HG03521 (cell line): Measurements from ENCODE around the gene DAPK1.

ENCODE experiments used
- ATAC-seq: cut with Tn5 transposase; IDR thresholded peaks from one replicate; pipeline ENCODE4 v1.9.1; 2021; ENCODE audit warnings: mild to moderate bottlenecking, moderate library complexity; ENCODE audit not compliant: unreplicated experiment

DAPK1 gene

DNA sequence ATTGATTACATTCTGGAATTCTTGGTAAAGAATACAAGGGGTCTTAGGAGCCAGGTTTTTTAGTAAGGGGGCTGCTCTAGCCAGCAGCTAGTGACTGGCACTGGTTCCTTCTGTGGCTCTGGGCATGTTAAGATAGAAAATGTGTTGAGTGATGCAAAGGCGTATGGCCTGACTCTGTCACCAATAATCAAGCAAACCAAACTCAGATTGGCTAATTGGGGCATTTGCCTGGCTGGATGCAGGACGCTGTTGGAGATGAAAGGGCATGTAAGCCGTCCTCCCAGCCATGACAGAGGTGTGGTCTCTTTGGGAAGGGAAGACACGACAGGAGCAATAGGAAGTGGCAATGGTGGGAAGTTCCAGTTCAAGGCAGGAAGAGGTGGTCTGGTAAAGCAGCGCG lies 140.6 kb downstream of the DAPK1 start:
- ATAC-seq = no peak

DNA sequence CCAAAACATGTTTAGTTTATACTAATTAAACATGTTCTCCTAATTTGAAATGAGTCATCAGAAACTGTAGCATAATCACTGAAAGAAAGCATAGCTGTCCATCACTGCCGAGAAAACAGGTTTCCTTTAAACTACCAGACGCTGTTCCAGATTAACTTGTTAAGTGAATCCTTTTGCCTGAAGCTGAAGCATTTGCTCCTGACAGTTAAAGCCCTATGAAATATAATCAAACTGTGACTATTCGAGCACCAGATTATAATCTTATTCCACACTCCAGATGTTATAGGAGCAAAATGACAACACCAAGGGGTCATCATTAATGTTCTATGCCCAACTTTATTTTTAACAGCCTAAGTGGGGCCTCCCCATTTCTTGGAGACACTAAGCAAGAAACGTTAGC lies 142.3 kb downstream of the DAPK1 start:
- no peak for ATAC-seq

DNA sequence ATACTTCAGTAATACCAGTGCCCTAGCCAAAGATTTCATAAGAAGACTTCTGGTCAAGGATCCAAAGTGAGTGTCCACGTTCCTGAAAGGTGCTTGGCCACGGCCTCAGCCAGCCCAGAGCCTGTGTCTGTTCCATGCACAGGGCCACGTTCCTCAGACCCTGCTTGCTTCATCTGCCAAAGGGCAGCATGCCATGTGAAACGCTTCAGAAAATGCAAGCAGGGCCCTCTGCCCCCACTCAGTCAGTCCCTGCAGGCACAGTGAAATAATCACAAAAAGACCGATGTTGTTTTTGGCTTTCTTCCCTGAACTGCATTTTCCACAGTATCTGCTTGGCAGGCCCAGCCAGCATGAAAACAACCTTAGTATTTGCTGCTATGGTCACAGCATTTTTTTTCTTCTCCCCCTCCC lies 142.7 kb downstream of the DAPK1 start:
- ATAC-seq = no peak

DNA sequence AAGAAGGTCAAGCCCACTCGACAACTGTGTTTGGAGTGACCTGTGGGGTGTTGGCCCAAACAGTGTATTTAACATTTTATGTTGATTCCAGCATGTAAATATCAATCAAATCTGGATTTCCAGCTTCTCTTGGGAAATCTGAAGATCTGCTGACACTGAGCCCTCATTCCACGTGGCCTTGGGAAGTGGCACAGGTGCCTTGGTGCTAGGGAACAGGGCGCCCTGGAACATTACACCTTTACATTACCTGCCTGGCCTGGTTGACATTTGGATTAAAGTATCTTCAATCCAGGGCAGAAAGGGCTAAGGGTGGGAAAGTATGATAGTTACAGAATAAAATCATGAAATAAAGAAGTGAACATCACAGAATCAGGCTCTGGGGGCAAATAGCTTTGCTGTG lies 143.4 kb downstream of the DAPK1 start:
- no peak for ATAC-seq

DNA sequence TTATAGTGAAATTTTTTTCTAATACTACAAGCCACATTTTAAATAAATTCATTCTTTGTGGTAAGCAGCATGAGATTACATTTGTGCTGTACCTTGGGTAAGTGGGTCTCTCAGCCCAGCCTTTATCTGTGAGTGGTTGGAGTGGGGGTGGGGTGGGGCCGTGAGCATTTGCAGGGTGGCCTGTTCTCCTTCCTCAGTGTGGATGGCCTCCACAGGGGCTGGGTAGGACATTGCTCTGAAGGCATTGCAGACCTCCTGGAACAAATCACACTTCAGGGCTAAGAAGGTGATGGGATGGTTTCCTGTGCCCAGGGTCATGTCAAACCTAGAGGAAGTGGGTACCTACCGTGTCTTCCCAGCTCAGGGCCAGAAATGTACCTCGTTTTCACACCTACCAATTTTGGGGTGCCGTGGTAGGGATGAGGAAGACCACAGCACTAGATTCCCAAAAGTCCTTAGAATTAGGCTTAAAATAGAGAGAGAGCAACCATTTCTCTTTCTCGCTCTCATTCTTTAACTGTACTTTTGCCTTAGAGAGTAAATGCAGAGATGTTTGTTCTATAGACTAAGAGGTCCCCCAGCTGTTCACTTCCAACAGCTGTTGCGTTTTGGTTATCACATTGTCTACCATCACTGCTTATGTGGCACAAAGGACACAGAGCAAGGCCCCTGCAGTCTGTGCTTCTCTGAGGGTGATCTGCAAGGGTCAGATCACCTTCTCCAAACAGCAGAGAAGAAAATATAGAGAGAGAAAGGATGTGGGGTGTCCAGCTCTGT lies 144.9 kb downstream of the DAPK1 start:
- no peak for ATAC-seq

DNA sequence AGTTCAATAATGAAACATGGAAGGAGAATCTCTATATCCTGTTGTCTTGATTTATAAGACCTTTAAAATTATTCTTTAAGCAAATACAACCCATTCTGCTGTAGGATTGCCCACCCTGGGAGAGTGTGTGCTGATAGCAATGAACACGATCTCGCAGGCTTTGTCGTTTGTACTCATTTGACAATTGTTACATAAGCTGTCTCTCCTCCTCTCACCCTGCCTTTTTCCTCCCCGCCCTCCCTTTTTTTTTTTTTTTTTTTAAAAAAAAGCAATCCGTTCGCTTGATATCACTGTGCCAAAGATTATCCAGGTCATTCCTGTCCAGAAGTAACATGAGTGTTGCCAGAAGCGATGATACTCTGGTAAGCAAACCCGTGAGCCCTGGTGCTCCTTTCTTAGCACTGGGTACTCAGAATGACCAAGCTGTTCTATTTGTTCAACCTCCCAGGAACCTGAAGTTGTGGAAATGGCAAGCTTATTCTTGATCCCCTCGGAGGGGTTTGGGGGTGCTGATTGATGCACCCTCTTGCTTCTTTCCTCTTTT lies 145.5 kb downstream of the DAPK1 start:
- ATAC-seq = no peak

DNA sequence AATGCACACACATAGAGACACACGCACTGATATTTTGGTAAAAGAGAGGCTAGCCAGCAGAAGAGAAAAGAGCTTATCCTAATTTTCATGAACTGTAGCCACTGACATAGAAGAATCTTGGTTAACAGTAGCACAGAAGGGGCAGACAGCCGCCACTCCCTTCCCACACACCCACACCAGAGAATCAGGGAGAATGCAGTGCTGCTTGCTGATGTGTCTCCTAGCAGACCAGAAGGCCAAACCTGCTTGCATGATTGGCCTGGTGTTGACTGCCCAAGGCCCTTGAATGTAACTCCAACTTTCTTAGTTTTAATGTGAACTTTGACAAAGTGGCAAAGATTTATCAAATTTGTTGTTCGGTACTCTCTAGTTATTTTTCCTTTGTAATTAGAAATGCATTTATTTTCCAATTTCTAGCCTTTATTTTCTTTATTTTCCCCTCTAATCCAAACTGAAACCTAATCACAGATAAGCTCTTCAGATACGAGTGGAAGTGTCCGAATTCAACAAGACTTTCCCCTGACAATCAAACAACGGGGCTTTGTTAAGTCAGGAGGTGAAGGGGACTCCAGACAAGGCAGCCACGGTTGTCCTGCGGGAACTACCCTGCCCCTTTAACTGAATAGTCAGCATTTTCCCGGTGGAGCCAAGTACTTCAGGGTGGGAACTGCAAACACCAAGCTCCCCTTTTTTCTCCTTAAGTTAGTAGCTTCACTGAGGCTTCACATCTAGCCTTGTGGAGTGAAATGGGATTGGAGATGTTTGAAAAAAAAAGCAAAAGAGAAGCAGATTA lies 146.3 kb downstream of the DAPK1 start:
- ATAC-seq = no peak

DNA sequence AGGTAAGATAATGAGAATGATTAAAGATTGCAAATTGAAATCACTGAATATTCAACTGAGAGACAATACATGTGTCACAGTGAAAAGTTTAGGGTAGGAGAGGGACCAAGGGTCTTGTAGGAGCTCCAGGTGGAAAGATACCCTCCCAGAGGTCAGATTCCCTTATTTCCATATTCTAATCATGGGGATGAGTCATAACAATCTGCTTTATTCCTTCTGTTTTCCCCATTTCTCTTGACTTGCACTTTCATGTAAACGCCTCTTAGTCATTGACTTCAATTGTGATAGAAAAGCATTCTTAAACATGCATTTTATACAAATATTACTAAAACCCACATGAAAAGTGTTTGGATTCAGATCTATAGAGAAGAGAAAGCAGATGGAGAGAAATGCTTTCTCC lies 147.0 kb downstream of the DAPK1 start:
- ATAC-seq = no peak

DNA sequence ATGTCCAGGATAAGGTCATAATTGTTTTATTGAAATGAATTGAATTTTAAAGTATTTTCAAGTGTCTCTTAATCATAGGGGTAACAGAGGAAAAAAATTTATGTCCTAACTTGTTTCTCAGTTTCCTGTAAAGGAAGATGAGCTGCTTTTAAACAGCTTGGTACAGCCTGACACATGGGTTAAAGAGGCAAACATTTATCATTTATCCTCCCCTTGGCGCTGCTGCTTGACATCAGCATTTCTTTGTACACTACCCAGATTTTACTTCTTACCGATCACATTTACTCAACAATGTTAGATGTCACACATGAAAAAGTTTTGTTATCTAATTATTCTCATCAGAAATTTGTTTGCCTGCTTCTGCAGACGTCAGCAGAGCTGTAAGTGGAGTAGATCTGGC lies 148.9 kb downstream of the DAPK1 start:
- ATAC-seq = no peak

DNA sequence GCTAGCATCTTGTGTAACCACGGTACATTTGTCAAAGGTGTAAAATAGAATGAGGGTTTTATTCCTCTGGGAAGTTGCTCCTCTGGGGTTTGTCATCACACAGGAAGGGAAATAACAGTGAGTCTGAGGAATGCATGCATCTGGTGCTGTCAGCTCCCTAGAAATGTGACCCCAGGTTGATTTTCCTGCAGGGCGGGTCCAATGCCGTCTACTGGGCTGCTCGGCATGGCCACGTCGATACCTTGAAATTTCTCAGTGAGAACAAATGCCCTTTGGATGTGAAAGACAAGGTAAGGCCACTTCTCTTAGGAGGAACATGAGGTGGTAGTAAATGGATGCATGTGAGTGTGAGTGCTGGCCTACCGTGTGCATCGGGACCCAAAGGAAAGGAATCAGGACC lies 149.4 kb downstream of the DAPK1 start:
- ATAC-seq = no peak

DNA sequence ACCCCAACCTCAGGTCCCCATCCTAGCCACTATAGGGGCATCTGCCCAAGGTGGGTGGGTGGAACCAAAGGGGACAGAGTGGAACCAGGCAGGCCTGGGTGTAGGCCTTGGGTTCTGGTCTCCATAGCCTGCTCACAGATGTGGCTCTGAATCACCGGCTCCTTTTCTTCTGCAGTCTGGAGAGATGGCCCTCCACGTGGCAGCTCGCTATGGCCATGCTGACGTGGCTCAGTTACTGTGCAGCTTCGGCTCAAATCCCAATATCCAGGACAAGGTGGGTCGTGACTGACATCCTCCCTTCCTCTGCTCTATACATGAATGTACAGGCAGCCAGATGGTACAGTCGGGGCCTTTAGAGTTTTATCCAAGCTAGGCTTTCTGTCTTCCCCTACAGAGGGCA lies 150.9 kb downstream of the DAPK1 start:
- ATAC-seq = no peak

DNA sequence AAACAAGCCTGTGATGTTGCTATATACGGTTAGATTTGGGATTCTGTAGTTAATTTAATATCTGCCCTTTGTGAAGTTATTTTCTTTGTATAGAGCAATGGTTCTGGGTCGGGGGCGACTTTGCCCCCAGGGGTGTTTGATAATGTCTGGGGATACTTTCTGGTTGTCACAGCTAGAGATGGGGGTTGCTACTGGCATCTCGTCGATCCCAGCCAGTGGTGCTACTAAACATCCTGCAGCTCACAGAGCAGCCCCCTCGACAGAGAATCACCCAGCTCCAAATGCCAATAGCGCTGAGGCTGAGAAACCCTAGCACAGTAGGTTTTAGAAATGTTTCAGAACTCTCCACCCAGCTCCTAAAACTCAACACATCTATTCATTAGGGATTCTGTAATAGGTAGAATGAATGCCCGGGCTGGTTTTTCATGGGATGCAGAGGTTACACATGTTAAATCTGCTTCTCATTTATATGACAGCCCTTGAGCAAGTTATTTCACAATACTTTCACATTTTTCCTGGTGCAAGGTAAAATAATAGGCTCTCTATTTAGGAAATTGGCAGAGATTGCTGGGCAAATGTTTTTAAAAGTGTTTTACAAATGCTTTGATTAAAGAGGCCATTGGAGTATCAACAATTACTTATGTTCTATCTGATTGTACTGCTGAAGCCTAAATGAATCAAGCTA lies 153.1 kb downstream of the DAPK1 start:
- no peak for ATAC-seq

DNA sequence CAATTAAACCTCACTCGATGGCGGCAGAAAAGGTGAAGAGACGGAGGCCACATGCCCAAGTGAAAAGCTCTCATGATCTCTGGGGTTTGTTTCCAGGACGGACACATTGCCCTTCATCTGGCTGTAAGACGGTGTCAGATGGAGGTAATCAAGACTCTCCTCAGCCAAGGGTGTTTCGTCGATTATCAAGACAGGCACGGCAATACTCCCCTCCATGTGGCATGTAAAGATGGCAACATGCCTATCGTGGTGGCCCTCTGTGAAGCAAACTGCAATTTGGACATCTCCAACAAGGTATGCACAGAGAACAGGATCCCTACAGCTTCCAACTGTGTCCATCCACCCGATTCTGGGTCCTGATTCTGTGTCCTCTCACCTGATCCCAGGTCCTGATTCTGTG lies 153.8 kb downstream of the DAPK1 start:
- no peak for ATAC-seq

DNA sequence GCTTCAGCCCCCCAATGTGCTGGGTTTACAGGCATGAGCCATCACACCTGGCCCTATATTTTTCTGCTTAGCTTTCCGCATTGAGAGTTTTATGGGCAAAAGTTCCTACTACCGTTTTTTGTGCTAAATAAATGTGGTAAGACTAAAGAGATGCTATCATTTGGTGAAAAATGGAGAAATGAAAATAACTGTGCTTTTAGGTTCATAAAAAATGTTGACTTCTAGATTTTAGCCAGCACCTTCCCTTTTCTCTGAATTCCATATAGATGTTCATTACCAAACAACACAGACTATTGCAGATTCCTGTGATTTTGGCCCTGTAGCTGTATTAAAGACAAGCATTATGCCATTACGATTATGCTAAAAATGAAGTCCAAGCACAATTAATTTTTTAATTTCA lies 156.3 kb downstream of the DAPK1 start:
- no peak for ATAC-seq

DNA sequence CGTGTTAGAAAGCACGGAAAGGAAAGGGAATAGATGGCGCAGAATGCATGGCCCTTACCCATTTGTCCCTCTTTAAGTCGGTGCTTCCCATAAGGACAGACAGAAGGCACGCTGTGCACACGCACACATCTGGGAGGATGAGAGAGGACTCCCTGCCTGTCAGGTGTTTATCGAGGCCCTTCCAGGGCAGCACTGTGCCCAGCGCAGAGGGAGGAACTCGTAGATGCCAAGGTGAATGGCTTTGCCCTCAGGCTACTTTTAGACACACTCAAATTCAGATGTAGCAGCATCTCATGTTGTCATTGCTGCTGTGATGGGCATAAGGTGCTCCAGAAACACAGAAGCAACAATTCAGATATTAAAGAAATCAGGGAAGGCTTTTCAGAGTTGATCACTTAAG lies 158.1 kb downstream of the DAPK1 start:
- no peak for ATAC-seq

DNA sequence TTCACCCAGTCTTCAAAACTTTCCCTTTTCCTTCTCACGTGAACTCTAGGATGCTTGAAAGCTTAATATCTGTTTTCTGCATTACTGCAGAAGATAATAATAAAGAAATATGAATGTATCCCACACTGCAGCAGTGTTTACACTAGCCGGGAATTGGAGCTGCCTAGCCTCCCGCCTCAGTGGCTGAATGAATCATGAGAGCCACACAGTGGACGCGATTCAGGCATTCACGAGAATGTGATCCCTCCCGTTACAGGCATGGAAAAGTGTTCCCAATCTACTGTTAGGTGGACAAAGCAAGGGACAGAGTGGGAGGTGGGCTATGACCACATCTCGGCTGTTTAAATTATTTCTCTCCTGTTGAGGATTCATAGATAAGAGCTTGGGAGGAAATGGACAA lies 158.8 kb downstream of the DAPK1 start:
- ATAC-seq = no peak

DNA sequence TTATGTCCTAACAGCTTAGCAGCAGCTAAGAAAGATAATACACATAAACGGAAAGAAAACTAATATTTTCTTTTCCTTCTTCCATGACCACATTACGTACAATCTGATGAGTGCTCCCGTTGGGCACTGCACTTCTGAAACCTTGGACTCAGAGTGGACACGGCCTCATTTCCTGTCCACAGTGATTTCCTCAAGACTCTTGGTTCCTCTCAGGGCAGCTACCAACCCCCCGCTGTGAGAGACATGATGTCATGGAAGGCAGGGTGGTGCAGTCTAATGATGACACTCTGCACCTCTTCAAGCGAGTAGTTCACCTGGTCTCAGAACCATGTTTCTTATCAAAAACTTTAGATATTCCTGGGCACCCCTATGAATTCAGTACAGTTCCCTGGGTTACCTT lies 159.5 kb downstream of the DAPK1 start:
- no peak for ATAC-seq

DNA sequence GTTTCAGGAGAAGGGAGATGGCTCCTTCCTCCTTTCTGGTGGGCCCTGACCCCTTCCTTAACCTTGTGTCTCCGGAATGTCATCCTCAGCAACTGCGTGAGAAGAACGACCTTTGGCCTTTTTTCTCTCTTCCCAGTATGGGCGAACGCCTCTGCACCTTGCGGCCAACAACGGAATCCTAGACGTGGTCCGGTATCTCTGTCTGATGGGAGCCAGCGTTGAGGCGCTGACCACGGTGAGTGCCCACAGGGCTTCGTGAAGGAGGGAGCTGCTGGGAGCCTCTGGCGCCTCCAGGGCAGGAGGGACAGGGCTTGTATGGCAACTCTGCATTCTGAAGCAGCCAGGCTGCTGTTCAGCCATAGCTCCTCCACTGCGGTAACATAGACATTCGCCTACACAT lies 160.2 kb downstream of the DAPK1 start:
- ATAC-seq = no peak

DNA sequence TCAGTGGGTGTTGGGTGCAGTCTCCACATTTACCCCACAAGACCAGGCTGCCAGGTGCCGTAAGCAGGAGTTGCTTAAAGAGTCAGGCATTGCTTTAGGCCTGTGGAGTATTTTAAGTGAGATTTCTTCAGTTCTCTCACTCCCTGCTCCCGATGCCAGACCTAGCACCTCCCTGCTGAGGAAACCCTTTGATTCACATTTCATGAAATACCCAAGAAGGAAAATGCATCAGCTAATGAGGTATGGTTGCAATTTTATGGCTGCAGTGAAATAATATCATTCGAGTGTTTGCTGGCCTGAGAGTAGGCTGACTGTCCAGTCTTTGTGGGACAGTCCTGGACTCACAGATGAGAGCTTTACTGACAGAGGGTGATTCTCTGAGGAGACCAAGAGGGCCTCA lies 160.8 kb downstream of the DAPK1 start:
- no peak for ATAC-seq

DNA sequence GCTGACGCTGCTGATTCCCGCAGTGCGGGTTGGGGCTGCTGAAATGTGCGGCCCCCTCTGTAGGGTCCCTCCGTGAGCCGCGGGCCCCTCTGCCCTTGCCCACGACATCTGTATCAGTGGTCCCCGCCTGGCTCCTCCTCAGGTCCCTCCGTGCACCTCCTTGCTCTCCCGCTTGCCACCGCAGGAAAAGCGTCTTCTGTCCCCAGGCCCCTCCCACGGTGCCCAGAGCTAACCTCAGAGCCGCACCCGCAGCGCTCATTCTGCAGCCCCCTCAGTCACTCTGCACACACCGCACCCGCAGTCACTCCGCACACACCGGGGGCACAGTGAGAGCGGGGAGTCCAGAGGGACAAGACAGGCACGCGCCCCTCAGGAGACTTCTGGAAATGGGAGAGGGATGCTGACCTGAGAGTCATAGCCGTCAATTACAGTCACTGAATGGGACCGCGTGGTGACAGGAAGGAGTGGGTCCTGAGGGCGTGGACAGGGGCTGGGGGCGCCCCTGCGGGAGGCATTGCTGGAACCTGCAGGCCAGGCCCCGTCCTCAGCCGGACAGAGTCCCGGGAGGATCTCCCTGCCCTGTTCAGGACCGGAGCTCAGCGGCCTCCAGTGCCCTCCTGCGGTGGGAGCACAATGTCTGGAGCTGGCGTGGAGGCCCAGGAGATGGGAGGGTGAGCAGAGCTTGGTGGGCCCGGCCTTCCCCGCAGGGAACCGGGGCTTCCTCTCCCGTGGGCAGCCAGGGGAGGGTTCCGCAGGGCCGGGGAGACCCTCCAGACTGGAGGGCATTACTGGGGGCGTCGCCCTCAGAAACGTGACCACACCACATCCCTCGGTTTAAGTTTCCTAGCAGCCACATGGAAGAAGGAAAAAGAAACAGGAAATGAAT lies 162.1 kb downstream of the DAPK1 start:
- no peak for ATAC-seq

DNA sequence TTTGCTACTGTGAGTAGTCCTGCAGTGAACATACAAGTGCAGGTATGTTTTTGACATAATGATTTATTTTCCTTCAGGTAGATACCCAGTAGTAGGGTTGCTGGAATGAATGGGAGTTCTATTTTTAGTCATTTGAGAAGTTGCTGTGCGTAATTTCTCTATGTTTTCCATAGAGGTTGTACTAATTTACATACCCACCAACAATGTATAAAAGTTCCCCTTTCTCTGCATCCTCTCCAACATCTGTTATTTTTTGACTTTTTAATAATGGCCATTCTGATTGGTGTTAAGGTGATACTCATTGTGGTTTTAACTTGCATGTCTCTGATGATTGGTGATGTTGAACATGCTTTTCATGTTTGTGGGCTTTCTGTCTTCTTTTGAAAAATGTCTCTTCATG lies 163.6 kb downstream of the DAPK1 start:
- ATAC-seq = no peak
